Lung (tissue), 16 donors: ENCODE data around the gene TSKU. TPM values are rescaled to one million over a fixed set of nuclear protein-coding genes. Genes with fewer than 3 reads are reported as not detected.
A peak's percentile ranks its signal among the peaks of the same experiment; 100 is the strongest.
"Not testable (repeated sequence)": the region's sequence is repeated elsewhere in the genome, so short reads cannot be mapped to it uniquely, and the experiment has no call there.

Source experiments
- ATAC-seq: fragments of 200-7000 bp; cut with Tn5 transposase; one replicate; pipeline ENCODE4 v1.9.1; 2020; ENCODE audit warnings: moderate number of reproducible peaks; ENCODE audit not compliant: insufficient read depth, low FRiP score
- DNase-seq, 3 donors: peaks; one replicate each; pipeline ENCODE4 v3.0.0-alpha.2; 2013 to 2017
- H3K27ac ChIP-seq, 2 donors: one replicate each; pipeline ENCODE4 v1.5.1; 2013; ENCODE audit warnings: mild to moderate bottlenecking in 2 of 2, moderate library complexity in 2 of 2, control low read depth in 1 of 2, inconsistent platforms in 1 of 2, low read depth in 1 of 2, low read length in 1 of 2
- H3K27me3 ChIP-seq, 3 donors: one replicate each; pipeline ENCODE4 v1.5.1; 2013; ENCODE audit warnings: low read length in 2 of 3; ENCODE audit not compliant: control insufficient read depth in 3 of 3, insufficient read depth in 3 of 3
- H3K36me3 ChIP-seq, 4 donors: one replicate each; pipeline ENCODE4 v1.5.1; 2013; ENCODE audit warnings: low read length in 4 of 4, mild to moderate bottlenecking in 1 of 4, moderate library complexity in 1 of 4; ENCODE audit not compliant: control insufficient read depth in 4 of 4, insufficient read depth in 4 of 4
- H3K4me1 ChIP-seq, 5 donors: one replicate each; pipeline ENCODE4 v1.5.1; 2013; ENCODE audit warnings: low read length in 5 of 5, mild to moderate bottlenecking in 2 of 5, moderate library complexity in 1 of 5; ENCODE audit not compliant: control insufficient read depth in 5 of 5, insufficient read depth in 5 of 5
- H3K4me3 ChIP-seq: one replicate; pipeline ENCODE4 v1.5.1; 2013; ENCODE audit warnings: mild to moderate bottlenecking, control low read depth, moderate library complexity
- H3K9ac ChIP-seq, 2 donors: one replicate each; pipeline ENCODE4 v1.5.1; 2013; ENCODE audit warnings: low read length in 2 of 2, control low read depth in 1 of 2; ENCODE audit not compliant: insufficient read depth in 1 of 2
- H3K9me3 ChIP-seq, 4 donors: one replicate each; pipeline ENCODE4 v1.5.1; 2013; ENCODE audit warnings: low read length in 3 of 4, mild to moderate bottlenecking in 1 of 4, moderate library complexity in 1 of 4; ENCODE audit not compliant: control insufficient read depth in 4 of 4, insufficient read depth in 3 of 4
- WGBS, 2 donors: extraction: QIAGEN DNeasy Blood & Tissue Kit; methylation state at CpG; one replicate each; pipeline ENCODE4 v1.1.7; 2013; 5-methylcytosine and 5-hydroxymethylcytosine counted together
- long read RNA-seq, 5 donors: transcript quantifications; one replicate each; lab custom pipeline, GENCODE V29; 2026
- polyA plus RNA-seq, 2 donors: library from polyadenylated mRNA; stranded (reverse); fragments of 200-250 nt; gene quantifications; one replicate each; pipeline ENCODE4 v1.2.1, GENCODE V29; 2013
- total RNA-seq, 2 donors: library from RNA; depleted of rRNA in 1 of 2; stranded (reverse); fragments of >200 nt in 1 of 2; gene quantifications; one replicate each; pipeline ENCODE4 v1.2.1, GENCODE V29; 2014 to 2021
- TF ChIP-seq, protein P1 (sequence below): IDR thresholded peaks from 2 replicates; pipeline ENCODE4 v1.5.1; 2012; ENCODE audit warnings: mild to moderate bottlenecking; ENCODE audit errors: control extremely low read depth, extremely low read depth
- donor health status: control.
- donor health status: control.
- donor health status: Bipolar disorder and iron deficiency.
- donor health status: healthy.
- donor health status: DM: yes; HTN: yes; CAD: no.

The TSKU gene, protein sequence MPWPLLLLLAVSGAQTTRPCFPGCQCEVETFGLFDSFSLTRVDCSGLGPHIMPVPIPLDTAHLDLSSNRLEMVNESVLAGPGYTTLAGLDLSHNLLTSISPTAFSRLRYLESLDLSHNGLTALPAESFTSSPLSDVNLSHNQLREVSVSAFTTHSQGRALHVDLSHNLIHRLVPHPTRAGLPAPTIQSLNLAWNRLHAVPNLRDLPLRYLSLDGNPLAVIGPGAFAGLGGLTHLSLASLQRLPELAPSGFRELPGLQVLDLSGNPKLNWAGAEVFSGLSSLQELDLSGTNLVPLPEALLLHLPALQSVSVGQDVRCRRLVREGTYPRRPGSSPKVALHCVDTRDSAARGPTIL
- total RNA-seq (10 to 100 TPM; 12.6 to 18.6 TPM), polyA plus RNA-seq (10 to 100 TPM in 1 of 2 donors, 1 to 10 TPM in 1; 3.7 to 10.6 TPM)
- long read RNA-seq, donor 1, transcript TSKU-201 (2 exons, 2,712 nt): major isoform, 19 of 66 reads
- long read RNA-seq, donor 1, partial matches to known transcripts: 47 of 66 reads
- long read RNA-seq, donor 1, other reads (novel, unspliced or antisense): 0 of 66 reads
- long read RNA-seq, donor 2, transcript TSKU-201 (2 exons, 2,712 nt): major isoform, 6 of 23 reads
- long read RNA-seq, donor 2, partial matches to known transcripts: 17 of 23 reads
- long read RNA-seq, donor 2, other reads (novel, unspliced or antisense): 0 of 23 reads
- long read RNA-seq, donor 3, transcript TSKU-201 (2 exons, 2,712 nt): major isoform, 7 of 7 reads
- long read RNA-seq, donor 3, partial matches to known transcripts: 0 of 7 reads
- long read RNA-seq, donor 3, other reads (novel, unspliced or antisense): 0 of 7 reads
- long read RNA-seq, donor 4, transcript TSKU-201 (2 exons, 2,712 nt): major isoform, 5 of 5 reads
- long read RNA-seq, donor 4, partial matches to known transcripts: 0 of 5 reads
- long read RNA-seq, donor 4, other reads (novel, unspliced or antisense): 0 of 5 reads
- long read RNA-seq, donor 5, transcript TSKU-201 (2 exons, 2,712 nt): major isoform, 27 of 27 reads
- long read RNA-seq, donor 5, partial matches to known transcripts: 0 of 27 reads
- long read RNA-seq, donor 5, other reads (novel, unspliced or antisense): 0 of 27 reads

DNA sequence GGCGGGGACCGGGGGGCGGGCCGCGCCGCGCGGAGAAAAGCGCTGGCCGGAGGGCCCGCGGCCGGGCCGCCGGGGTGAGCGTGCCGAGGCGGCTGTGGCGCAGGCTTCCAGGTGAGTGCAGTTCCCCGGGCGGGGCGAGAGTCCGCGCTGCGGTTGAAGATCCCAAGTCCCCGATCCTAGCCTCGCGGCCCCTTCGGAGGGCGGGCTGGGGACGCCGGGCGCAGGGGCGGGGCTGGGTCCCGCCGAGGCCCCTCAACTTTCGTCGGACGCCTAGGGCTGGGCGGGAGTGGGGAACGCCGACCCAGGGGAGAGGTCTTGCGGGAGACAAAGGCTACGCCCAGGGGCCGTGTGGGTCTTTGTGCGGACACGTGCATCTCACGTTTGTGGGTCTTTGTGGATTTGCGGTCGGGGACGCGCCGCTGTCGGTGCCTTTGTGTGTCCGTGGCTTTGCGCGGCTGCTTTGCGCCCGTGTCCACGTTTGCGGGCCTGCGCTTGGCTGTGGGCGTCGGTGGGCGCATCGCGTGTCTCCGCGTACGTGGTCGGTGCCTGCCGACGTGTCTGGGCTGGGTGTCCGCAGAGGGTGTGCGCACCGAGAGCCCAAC lies at the start of gene TSKU:
TSKU (plus strand) TSS at position 63 of the 602 bp plus-strand sequence. CDS start 12,261 bp downstream, outside the sequence.
- Histone ChIP-seq H3K36me3 (no peaks in the 10 kb centered on the region), H3K9me3 (no peaks in the 10 kb centered on the region), H3K27ac (peak within 1 kb of the TSS; percentile 61 to 78), H3K4me1 (peaks cover 0 to 51% (median 19%) of the 10 kb centered on the region in 5 donors), H3K27me3 (no peaks in the 10 kb centered on the region), H3K9ac (peak within 1 kb of the TSS; percentile 39 to 76), H3K4me3 (peak within 1 kb of the TSS; percentile 61)
- ATAC-seq: no peak
- peak in 2 of 3 donors; percentile 70 to 78 for DNase-seq
- 0 to 1% methylated on average over 59 to 76 of the region's 76 CpGs for WGBS, 2 donors
- TF ChIP-seq, protein P1, sequence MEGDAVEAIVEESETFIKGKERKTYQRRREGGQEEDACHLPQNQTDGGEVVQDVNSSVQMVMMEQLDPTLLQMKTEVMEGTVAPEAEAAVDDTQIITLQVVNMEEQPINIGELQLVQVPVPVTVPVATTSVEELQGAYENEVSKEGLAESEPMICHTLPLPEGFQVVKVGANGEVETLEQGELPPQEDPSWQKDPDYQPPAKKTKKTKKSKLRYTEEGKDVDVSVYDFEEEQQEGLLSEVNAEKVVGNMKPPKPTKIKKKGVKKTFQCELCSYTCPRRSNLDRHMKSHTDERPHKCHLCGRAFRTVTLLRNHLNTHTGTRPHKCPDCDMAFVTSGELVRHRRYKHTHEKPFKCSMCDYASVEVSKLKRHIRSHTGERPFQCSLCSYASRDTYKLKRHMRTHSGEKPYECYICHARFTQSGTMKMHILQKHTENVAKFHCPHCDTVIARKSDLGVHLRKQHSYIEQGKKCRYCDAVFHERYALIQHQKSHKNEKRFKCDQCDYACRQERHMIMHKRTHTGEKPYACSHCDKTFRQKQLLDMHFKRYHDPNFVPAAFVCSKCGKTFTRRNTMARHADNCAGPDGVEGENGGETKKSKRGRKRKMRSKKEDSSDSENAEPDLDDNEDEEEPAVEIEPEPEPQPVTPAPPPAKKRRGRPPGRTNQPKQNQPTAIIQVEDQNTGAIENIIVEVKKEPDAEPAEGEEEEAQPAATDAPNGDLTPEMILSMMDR: no peak

DNA sequence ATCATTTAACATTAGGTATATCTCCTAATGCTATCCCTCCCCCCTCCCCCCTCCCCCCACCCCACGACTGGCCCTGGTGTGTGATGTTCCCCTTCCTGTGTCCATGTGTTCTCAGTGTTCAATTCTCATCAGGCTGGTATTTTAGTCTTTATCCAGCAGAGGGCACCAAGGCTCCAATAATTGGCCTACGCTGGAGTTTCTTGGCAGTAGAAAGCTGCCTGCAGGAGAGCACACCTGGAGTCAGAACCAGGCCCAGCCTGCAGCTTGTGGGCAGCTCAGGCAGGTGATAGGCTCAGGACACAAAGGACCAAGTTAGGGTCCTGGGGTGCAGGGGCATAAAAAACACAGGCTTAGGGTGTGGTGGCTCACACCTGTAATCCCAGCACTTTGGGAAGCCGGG lies 49.2 kb upstream of the TSKU start:
- DNase-seq (peak; percentile 58 to 80 (median 78)), ATAC-seq (peak; percentile 80)
- H3K27ac ChIP-seq, H3K9me3 ChIP-seq, H3K4me1 ChIP-seq, H3K27me3 ChIP-seq, H3K9ac ChIP-seq, H3K4me3 ChIP-seq, H3K36me3 ChIP-seq: not testable (repeated sequence)
- 33 to 43% methylated on average over 2 to 3 of the region's 3 CpGs for WGBS, 2 donors
- TF ChIP-seq, protein P1: peak; percentile 76

DNA sequence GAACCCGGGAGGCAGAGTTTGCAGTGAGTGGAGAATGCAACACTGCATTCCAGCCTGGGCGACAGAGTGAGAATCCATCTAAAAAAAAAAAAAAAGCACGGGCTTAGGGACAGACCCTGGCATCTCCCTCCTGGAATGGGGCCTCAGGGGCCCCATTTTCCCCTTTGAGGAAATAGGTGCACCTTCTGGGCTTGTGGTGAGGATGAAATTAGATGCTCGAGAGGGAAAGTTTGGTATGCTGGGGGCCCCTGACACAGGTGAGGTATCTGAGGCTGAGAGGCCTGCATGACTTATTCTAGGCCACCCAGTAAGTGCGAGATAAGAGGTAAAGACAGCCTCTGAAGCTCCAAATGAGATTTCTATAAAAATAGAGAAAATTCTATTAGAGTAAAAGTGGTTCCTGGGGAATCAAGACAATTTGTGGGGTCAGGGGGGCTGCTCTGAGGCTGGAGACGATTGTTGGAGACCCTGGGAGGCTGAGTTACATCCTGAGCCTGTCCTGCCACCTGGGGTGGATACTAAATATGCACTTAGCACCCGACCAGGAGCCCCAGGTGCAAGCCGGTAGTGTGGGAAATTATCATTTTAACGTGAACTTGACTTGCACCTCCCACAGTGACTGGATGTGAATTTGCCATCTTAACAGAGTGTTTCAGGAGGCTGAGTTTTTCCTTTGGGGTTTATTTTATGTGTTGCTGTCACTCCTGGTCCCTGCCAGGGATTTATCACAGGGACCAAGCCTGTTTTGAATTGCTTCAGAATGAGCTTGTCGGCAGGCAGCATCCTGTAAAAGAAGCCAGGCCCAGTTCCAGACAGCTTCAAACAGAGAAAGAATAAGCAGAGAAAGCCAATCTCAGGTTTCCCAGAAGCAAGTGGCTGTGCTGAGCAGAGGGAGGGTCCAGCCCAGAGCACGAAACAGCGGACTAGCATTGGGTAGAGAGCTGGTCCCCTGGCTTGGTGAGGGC lies 48.4 kb upstream of the TSKU start:
- Histone ChIP-seq H3K27ac (no peak overlapping the region), H3K27me3 (no peaks in the 10 kb centered on the region), H3K9ac (no peak overlapping the region), H3K4me1 (peaks cover 0 to 6% (median 5%) of the 10 kb centered on the region in 5 donors), H3K9me3 (no peaks in the 10 kb centered on the region), H3K4me3 (no peak overlapping the region), H3K36me3 (no peaks in the 10 kb centered on the region)
- TF ChIP-seq, protein P1: no peak
- DNase-seq (peak; percentile 25 to 43 (median 26)), ATAC-seq (no peak)
- 79% methylated on average over 12 of the region's 12 CpGs for WGBS, 2 donors
